Measurements from ENCODE around the gene NFIC. TPM values are rescaled to one million over a fixed set of nuclear protein-coding genes. Genes with fewer than 3 reads are reported as not detected.

NFIC gene
- total RNA-seq, 1 experiment from 2014 or later: 8.0 TPM

DNA sequence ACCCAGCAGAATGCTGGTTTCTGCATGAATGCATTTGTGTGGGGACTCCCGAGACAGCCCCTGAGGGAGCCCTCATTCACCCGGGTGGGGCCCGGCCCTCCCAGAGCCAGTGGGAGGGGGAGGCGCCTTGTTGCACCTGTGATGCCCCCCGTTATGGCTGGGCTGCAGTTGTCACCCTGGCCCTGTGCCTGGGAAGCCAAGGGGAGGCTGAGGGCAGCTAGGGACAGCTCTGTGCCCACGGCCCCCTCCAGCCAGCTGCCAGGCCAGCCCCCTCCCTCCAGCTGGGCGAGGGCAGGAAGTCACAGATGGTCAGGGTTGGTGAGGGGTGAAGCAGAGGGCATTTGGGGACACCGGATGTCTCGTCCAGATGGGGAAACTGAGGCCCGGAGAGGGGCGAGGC is 26.1 kb downstream of the NFIC start:
- Histone ChIP-seq H4K91ac (ENCODE audit: insufficient read length, low read depth, low read length) (no peak overlapping the region), H2BK12ac (ENCODE audit: insufficient read length, low read depth, low read length) (no peak overlapping the region), H3K14ac (ENCODE audit: insufficient read depth, low read length) (no peak overlapping the region; the same call in 1 of the 2 replicates), H3K9me3 (ENCODE audit: control insufficient read depth, low read depth, low read length) (no peaks in the 10 kb centered on the region), H2BK20ac (ENCODE audit: low read depth, low read length, poor library complexity, severe bottlenecking) (no peak overlapping the region), H3K4me2 (ENCODE audit: insufficient read depth, insufficient read length, low read length) (no peak overlapping the region), H2BK5ac (ENCODE audit: insufficient read length, low read length) (no peak overlapping the region), H2AK5ac (ENCODE audit: insufficient read length, low read length) (no peak overlapping the region), H3K27me3 (ENCODE audit: insufficient read depth, low read length) (no peaks in the 10 kb centered on the region), H3K79me1 (ENCODE audit: insufficient read depth, low read depth, low read length, poor library complexity, severe bottlenecking) (no peaks in the 10 kb centered on the region), H3K56ac (ENCODE audit: insufficient read length, low read depth, low read length) (no peak overlapping the region), H4K20me1 (ENCODE audit: control insufficient read depth, insufficient read depth, insufficient read length) (no peaks in the 10 kb centered on the region), H2BK120ac (ENCODE audit: low read depth, low read length, poor library complexity, severe bottlenecking) (no peak overlapping the region), H2AFZ (ENCODE audit: low read length) (no peak overlapping the region), H4K8ac (replicated peaks; ENCODE audit: insufficient read length, low read depth, low read length) (no peak overlapping the region), H3K23ac (ENCODE audit: insufficient read length, low read depth, low read length) (no peak overlapping the region), H2BK15ac (ENCODE audit: low read depth, low read length) (no peak overlapping the region), H3K79me2 (ENCODE audit: insufficient read depth, low read length) (no peaks in the 10 kb centered on the region), H3K27ac (ENCODE audit: insufficient read length, low read depth, low read length) (no peak overlapping the region), H3K18ac (ENCODE audit: insufficient read length, low read depth, low read length) (no peak overlapping the region), H3K23me2 (ENCODE audit: insufficient read length, low read depth, low read length, poor library complexity, severe bottlenecking) (no peaks in the 10 kb centered on the region), H3K9ac (ENCODE audit: extremely low read depth, insufficient read length, low read length) (no peak overlapping the region), H3K4me1 (ENCODE audit: insufficient read depth, low read length) (no peaks in the 10 kb centered on the region; the same call in 1 of the 2 replicates), H3K4ac (ENCODE audit: low read depth, low read length) (no peak overlapping the region), H3T11ph (ENCODE audit: low read length) (no peak overlapping the region), H4K5ac (ENCODE audit: insufficient read length, low read depth, low read length) (no peak overlapping the region)
- TF ChIP-seq, protein P1, sequence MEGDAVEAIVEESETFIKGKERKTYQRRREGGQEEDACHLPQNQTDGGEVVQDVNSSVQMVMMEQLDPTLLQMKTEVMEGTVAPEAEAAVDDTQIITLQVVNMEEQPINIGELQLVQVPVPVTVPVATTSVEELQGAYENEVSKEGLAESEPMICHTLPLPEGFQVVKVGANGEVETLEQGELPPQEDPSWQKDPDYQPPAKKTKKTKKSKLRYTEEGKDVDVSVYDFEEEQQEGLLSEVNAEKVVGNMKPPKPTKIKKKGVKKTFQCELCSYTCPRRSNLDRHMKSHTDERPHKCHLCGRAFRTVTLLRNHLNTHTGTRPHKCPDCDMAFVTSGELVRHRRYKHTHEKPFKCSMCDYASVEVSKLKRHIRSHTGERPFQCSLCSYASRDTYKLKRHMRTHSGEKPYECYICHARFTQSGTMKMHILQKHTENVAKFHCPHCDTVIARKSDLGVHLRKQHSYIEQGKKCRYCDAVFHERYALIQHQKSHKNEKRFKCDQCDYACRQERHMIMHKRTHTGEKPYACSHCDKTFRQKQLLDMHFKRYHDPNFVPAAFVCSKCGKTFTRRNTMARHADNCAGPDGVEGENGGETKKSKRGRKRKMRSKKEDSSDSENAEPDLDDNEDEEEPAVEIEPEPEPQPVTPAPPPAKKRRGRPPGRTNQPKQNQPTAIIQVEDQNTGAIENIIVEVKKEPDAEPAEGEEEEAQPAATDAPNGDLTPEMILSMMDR (conservative IDR thresholded peaks at IDR 0.05): no peak
- Mint-ChIP-seq H3K27me3 (ENCODE audit: low read depth) (peaks cover 54% of the 10 kb centered on the region), H3K4me1 (peaks cover 6 to 16% of the 10 kb centered on the region in 2 experiments; a peak in 3 of 4 replicates), H3K27ac (no peak overlapping the region), H3K9me3 (no peaks in the 10 kb centered on the region; a peak in 1 of 5 replicates), H3K4me3 (no peak overlapping the region), H3K36me3 (ENCODE audit: insufficient read depth in 1 of 3, low read depth in 3 of 3) (no peaks in the 10 kb centered on the region)
- no CpG with 5 or more reads among the region's 11 CpGs for WGBS (ENCODE audit: extremely low coverage, insufficient read length, low lambda C conversion rate)
- DNase-seq: no peak
